Kidney (tissue), 14 donors: ENCODE data around the gene NXPH1. TPM values are rescaled to one million over a fixed set of nuclear protein-coding genes. Genes with fewer than 3 reads are reported as not detected.

ENCODE experiments used
- DNase-seq, 5 donors: peaks; one replicate each; pipeline ENCODE4 v3.0.0-alpha.2; 2013 to 2020
- FAIRE-seq: peaks from 2 replicates; lab custom pipeline; 2012; peaks lifted over from hg19 to GRCh38; lab: Jason Lieb, UNC
- H3K27ac ChIP-seq, 2 donors: one replicate each; pipeline ENCODE4 v1.7.0; 2013; ENCODE audit warnings: low read depth in 2 of 2, low read length in 2 of 2, inconsistent platforms in 1 of 2
- H3K27me3 ChIP-seq: one replicate; pipeline ENCODE4 v1.7.1; 2013; ENCODE audit warnings: low read length, inconsistent platforms; ENCODE audit not compliant: control insufficient read depth, insufficient read depth
- H3K36me3 ChIP-seq, 3 donors: one replicate each; pipeline versions ENCODE4 v1.7.0 to v1.7.1; 2013; ENCODE audit warnings: low read length in 3 of 3, control low read depth in 1 of 3, inconsistent platforms in 1 of 3; ENCODE audit not compliant: insufficient read depth in 3 of 3, control insufficient read depth in 2 of 3
- H3K4me1 ChIP-seq, 3 donors: one replicate each; pipeline versions ENCODE4 v1.7.0 to v1.7.1; 2013; ENCODE audit warnings: low read length in 3 of 3, inconsistent platforms in 1 of 3, low read depth in 1 of 3; ENCODE audit not compliant: control insufficient read depth in 2 of 3, insufficient read depth in 2 of 3
- H3K4me3 ChIP-seq, 3 donors: one replicate each; pipeline versions ENCODE4 v1.7.0 to v1.8.1; 2013; ENCODE audit warnings: low read length in 3 of 3, control low read depth in 1 of 3, inconsistent platforms in 1 of 3
- H3K9ac ChIP-seq, 3 donors: one replicate each; pipeline versions ENCODE4 v1.7.0 to v1.7.1; 2013; ENCODE audit warnings: low read length in 3 of 3, control low read depth in 1 of 3, inconsistent platforms in 1 of 3
- H3K9me3 ChIP-seq, 3 donors: one replicate each; pipeline versions ENCODE4 v1.7.0 to v1.7.1; 2013; ENCODE audit warnings: low read length in 3 of 3, control low read depth in 1 of 3, inconsistent platforms in 1 of 3; ENCODE audit not compliant: control insufficient read depth in 2 of 3, insufficient read depth in 1 of 3
- intact Hi-C: fragments of 100-400 bp; cut with DNase I; formaldehyde crosslinking; loops from one replicate; pipeline ENCODE4 v1.11.1; 2022
- polyA plus RNA-seq: library from polyadenylated mRNA; stranded (reverse); fragments of 350-450 nt; fragmentation: Illumina TruSeq; extraction: RNeasy Lipid Tissue Mini Kit (QIAGEN cat#74804); gene quantifications from one replicate; pipeline ENCODE4 v1.2.3, GENCODE V29; 2014; ENCODE audit warnings: low read depth, low replicate concordance; ENCODE audit not compliant: insufficient read depth
- total RNA-seq: library from RNA; stranded (reverse); fragmentation: NEBNext Ultra II Directional; extraction: Animal tissue kit (Norgen Biotek cat#: 25700); gene quantifications from one replicate; pipeline ENCODE4 v1.2.1, GENCODE V29; 2021
- TF ChIP-seq, protein P1 (sequence below): IDR thresholded peaks from 3 replicates; pipeline ENCODE4 v1.5.1; 2012; ENCODE audit warnings: mild to moderate bottlenecking, moderate library complexity, borderline replicate concordance; ENCODE audit not compliant: insufficient read depth; ENCODE audit errors: extremely low read depth
- donor health status: control.
- donor health status: control.
- donor health status: control.
- donor health status: control.
- donor health status: control.
- donor health status: DM: yes; HTN: yes; CAD: no.
- donor health status: Normal renal cell carcinoma (clear cell type).

The NXPH1 gene
- total and polyA plus RNA-seq, 2 donors from 2014 or later, result not detected

- no peak for FAIRE-seq
- Histone ChIP-seq H3K27me3 (no peaks in the 10 kb centered on the region), H3K4me1 (no peaks in the 10 kb centered on the region), H3K9me3 (no peaks in the 10 kb centered on the region), H3K27ac (no peak overlapping the region), H3K9ac (no peak overlapping the region), H3K4me3 (no peak overlapping the region), H3K36me3 (no peaks in the 10 kb centered on the region)
- TF ChIP-seq, protein P1, sequence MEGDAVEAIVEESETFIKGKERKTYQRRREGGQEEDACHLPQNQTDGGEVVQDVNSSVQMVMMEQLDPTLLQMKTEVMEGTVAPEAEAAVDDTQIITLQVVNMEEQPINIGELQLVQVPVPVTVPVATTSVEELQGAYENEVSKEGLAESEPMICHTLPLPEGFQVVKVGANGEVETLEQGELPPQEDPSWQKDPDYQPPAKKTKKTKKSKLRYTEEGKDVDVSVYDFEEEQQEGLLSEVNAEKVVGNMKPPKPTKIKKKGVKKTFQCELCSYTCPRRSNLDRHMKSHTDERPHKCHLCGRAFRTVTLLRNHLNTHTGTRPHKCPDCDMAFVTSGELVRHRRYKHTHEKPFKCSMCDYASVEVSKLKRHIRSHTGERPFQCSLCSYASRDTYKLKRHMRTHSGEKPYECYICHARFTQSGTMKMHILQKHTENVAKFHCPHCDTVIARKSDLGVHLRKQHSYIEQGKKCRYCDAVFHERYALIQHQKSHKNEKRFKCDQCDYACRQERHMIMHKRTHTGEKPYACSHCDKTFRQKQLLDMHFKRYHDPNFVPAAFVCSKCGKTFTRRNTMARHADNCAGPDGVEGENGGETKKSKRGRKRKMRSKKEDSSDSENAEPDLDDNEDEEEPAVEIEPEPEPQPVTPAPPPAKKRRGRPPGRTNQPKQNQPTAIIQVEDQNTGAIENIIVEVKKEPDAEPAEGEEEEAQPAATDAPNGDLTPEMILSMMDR, result no peak
- DNase-seq, result no peak
- intact Hi-C loops, result no loop called here
These were observed 128.0 kb downstream of the NXPH1 start for GRCh38 chr7:8561449-8561848.

GRCh38 chr7:8564281-8564680 is 130.9 kb downstream of the NXPH1 start:
- Histone ChIP-seq H3K4me1 (no peaks in the 10 kb centered on the region), H3K4me3 (no peak overlapping the region), H3K27ac (no peak overlapping the region), H3K36me3 (no peaks in the 10 kb centered on the region), H3K9me3 (no peaks in the 10 kb centered on the region), H3K27me3 (no peaks in the 10 kb centered on the region), H3K9ac (no peak overlapping the region)
- no peak for FAIRE-seq
- intact Hi-C loops, result no loop called here
- TF ChIP-seq, protein P1, result no peak
- DNase-seq, result no peak

GRCh38 chr7:8566016-8566415 is 132.6 kb downstream of the NXPH1 start:
- no peak for DNase-seq
- Histone ChIP-seq H3K4me1 (no peaks in the 10 kb centered on the region), H3K27ac (no peak overlapping the region), H3K9me3 (no peaks in the 10 kb centered on the region), H3K27me3 (no peaks in the 10 kb centered on the region), H3K4me3 (no peak overlapping the region), H3K9ac (no peak overlapping the region), H3K36me3 (no peaks in the 10 kb centered on the region)
- intact Hi-C loops, result no loop called here
- TF ChIP-seq, protein P1, result no peak
- no peak for FAIRE-seq

- Histone ChIP-seq H3K36me3 (no peaks in the 10 kb centered on the region), H3K4me3 (no peak overlapping the region), H3K27ac (no peak overlapping the region), H3K9me3 (no peaks in the 10 kb centered on the region), H3K27me3 (no peaks in the 10 kb centered on the region), H3K4me1 (no peaks in the 10 kb centered on the region), H3K9ac (no peak overlapping the region)
- intact Hi-C loops, result no loop called here
- TF ChIP-seq, protein P1, result no peak
- FAIRE-seq (no peak), DNase-seq (no peak)
These were observed 134.2 kb downstream of the NXPH1 start for GRCh38 chr7:8567626-8568025.
